Skeletal muscle tissue (tissue), 4 donors: ENCODE measurements around the gene RGPD6. TPM values are rescaled to one million over a fixed set of nuclear protein-coding genes. Genes with fewer than 3 reads are reported as not detected.
"Not testable (repeated sequence)": the region's sequence is repeated elsewhere in the genome, so short reads cannot be mapped to it uniquely, and the experiment has no call there.

Source experiments
- H3K27ac ChIP-seq: one replicate; pipeline ENCODE4 v1.7.0; 2013; ENCODE audit warnings: mild to moderate bottlenecking, low read depth, low read length, inconsistent platforms
- H3K27me3 ChIP-seq, 3 donors: one replicate each; pipeline ENCODE4 v1.7.0; 2013; ENCODE audit warnings: low read length in 3 of 3; ENCODE audit not compliant: control insufficient read depth in 3 of 3, insufficient read depth in 3 of 3
- H3K36me3 ChIP-seq, 3 donors: one replicate each; pipeline ENCODE4 v1.7.0; 2013; ENCODE audit warnings: low read length in 3 of 3; ENCODE audit not compliant: control insufficient read depth in 3 of 3, insufficient read depth in 3 of 3
- H3K4me1 ChIP-seq, 3 donors: one replicate each; pipeline ENCODE4 v1.7.0; 2013; ENCODE audit warnings: low read length in 3 of 3, mild to moderate bottlenecking in 3 of 3; ENCODE audit not compliant: control insufficient read depth in 3 of 3, insufficient read depth in 3 of 3
- H3K4me3 ChIP-seq, 3 donors: one replicate each; pipeline ENCODE4 v1.7.0; 2013; ENCODE audit warnings: low read length in 3 of 3
- H3K9ac ChIP-seq, 3 donors: one replicate each; pipeline ENCODE4 v1.7.0; 2013; ENCODE audit warnings: low read length in 3 of 3, mild to moderate bottlenecking in 3 of 3, moderate library complexity in 2 of 3, low read depth in 1 of 3
- H3K9me3 ChIP-seq, 3 donors: one replicate each; pipeline ENCODE4 v1.7.0; 2013; ENCODE audit warnings: low read length in 3 of 3; ENCODE audit not compliant: control insufficient read depth in 3 of 3
- total RNA-seq: library from RNA; depleted of rRNA; stranded (reverse); fragments of >200 nt; gene quantifications from one replicate; pipeline ENCODE4 v1.2.3, GENCODE V29; 2014
- donor health status: Osteomylitis.

The RGPD6 gene
- 66.3 TPM for total RNA-seq

GRCh38 chr2:110576763-110577416, at the start of gene RGPD6:
RGPD6 (minus strand) TSS chr2:110577222; CDS start chr2:110577024, 198 bp downstream.
- H3K4me1 ChIP-seq, H3K9me3 ChIP-seq, H3K9ac ChIP-seq, H3K27me3 ChIP-seq, H3K4me3 ChIP-seq, H3K27ac ChIP-seq, H3K36me3 ChIP-seq: not testable (repeated sequence)

- H3K27me3 ChIP-seq: not testable (repeated sequence)
These were observed 42.4 kb upstream of the RGPD6 start for GRCh38 chr2:110619326-110619939.

DNA sequence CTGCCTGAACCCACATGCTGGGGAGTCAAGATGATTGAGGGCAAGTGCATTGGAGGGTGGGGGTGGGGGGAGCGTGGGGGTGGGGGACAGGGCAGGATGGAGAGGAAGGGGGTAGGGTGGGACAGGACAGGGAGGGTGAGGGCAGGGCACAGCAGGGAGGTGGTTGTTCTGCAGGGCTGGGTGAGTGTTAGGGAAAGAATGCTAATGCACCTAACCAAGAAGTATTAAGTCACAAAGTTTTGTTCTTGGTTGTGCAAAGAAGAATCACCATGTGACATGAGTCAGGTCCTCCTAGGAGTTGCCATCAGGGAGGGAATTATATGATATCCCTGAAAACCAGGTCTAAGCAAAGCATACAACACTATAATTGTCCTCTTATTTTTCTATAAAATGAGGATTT, 36.9 kb upstream of the RGPD6 start:
- not testable (repeated sequence) for H3K27ac ChIP-seq, H3K4me1 ChIP-seq, H3K27me3 ChIP-seq, H3K4me3 ChIP-seq, H3K9me3 ChIP-seq, H3K9ac ChIP-seq, H3K36me3 ChIP-seq

More at GRCh38 chr2:110619326-110619939, 42.4 kb upstream of the RGPD6 start:
- H3K36me3 ChIP-seq, H3K4me1 ChIP-seq, H3K4me3 ChIP-seq, H3K9me3 ChIP-seq, H3K27ac ChIP-seq, H3K9ac ChIP-seq: not testable (repeated sequence)

DNA sequence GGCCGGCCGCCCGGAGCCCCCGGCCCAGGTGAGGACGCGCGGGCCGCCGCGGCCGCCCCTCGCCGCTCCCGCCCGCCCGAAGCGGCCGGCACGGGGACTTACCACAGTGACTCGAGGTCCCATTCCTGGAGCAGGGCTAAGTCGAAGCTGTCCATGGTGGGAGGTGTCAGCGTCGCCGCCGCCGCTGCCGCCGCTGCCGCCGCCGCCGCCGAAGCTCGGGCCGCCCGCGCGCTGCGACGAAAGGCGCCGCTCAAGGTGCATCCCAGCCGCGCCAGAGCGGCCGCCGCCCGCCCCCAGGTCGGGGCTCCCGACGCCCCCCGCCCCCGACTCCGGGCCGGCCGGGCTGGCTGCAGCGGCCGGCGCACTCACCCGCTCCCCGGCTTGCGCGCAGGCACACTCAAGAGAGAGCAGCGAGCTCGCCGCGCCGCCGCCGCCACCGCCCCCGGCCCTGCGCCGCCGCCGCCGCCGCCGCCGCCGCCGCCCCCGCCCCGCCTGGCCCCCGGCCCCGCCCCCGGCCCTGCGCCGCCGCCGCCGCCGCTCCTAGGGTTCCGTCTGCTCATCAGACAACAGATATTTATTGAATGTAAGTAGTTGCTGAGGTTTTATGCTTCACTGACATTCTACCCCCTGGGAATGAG, 33.7 kb upstream of the RGPD6 start:
- not testable (repeated sequence) for H3K9ac ChIP-seq, H3K27me3 ChIP-seq, H3K4me3 ChIP-seq, H3K9me3 ChIP-seq, H3K36me3 ChIP-seq, H3K4me1 ChIP-seq, H3K27ac ChIP-seq

- not testable (repeated sequence) for H3K36me3 ChIP-seq, H3K9me3 ChIP-seq, H3K4me3 ChIP-seq
These were observed 33.0 kb upstream of the RGPD6 start for GRCh38 chr2:110609843-110610612.

DNA sequence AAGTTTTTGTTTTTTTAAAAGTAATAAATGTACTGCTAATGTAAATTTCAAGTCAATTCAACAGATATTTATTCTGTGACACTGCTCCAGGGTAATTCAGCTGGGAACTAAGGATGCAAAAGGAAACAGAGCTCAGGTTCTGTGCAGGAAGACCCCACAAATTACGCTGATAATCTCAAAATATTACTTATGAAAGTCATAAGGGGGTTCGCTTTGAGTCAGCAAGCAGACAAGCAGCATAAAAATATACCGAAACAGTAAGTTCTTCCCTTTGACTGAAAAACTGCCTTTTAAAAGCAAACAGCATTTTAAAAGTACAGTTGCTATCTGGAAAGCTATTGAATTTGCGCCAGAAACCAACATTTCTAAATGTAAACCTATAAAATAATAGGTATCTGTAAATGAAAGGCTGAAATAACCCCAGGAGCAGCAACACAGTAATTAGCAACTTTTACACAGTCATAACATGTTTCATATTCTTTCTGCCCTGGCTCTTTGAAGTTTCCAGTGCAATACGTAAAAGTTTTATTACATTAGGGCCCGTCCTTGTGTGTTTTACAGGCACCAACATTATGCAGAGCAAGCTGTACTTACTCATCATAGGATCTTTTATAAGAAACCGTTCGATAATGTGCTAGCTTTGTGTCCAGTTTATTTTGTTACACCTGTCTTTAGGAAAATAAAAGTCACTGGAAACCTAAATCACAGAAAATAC, 31.9 kb upstream of the RGPD6 start:
- not testable (repeated sequence) for H3K9ac ChIP-seq, H3K27ac ChIP-seq, H3K27me3 ChIP-seq, H3K36me3 ChIP-seq, H3K4me1 ChIP-seq, H3K4me3 ChIP-seq, H3K9me3 ChIP-seq

More at GRCh38 chr2:110609843-110610612, 33.0 kb upstream of the RGPD6 start:
- H3K27ac ChIP-seq, H3K4me1 ChIP-seq, H3K27me3 ChIP-seq, H3K9ac ChIP-seq: not testable (repeated sequence)

- H3K27me3 ChIP-seq, H3K4me1 ChIP-seq, H3K36me3 ChIP-seq, H3K9ac ChIP-seq, H3K9me3 ChIP-seq, H3K4me3 ChIP-seq, H3K27ac ChIP-seq: not testable (repeated sequence)
These were observed 28.0 kb upstream of the RGPD6 start for GRCh38 chr2:110605057-110605456.

DNA sequence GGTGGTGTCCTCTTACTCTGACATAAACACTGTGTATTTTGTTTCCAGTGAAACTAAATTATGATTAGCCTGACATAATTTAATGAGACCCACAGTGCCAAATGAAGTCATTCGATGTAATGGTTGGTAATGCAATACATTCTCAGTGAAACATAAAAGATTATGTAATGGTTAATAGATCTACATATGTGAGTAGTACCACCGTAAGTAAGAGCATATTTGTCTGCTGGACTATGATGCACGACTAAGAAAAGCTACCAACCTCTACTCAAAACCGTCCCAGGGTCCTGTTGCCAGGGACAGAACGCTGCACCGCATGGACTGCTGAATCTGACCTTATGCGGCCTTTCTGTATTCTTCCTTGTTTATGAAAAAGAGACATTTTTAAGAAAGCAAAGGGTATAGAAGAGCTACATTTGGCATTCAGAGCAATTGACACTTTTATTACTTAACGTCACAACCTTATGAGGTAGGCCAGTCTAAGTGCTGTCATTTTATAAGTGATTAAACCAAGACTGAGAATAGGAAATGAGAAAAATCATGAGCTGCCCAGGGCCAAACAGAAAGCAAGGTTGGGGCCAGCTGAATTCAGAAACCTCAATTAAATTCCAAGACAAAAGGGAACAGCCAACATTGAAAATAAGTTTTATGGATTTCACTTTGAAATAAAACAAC, 27.0 kb upstream of the RGPD6 start:
- not testable (repeated sequence) for H3K27me3 ChIP-seq, H3K4me3 ChIP-seq, H3K9me3 ChIP-seq, H3K27ac ChIP-seq, H3K36me3 ChIP-seq, H3K9ac ChIP-seq, H3K4me1 ChIP-seq

DNA sequence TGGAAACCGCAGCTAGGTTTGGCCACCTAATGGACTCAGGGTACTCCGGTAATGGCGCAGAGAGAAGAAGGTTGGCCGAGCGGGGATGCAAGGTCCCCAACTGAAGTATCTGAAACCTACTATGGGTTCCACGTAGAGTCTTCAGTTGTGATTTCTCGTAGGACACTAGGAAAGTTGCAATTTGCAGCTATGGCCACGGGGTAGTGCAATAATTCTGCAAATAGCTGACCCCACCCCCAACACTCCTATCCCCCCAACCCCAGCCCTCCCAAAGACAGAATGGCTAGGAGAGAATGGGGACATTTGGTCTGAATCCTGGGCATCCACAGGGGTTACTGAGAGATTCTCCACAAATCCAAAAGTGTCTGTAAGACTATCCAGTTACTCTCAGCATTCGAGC, 25.1 kb upstream of the RGPD6 start:
- H3K4me1 ChIP-seq, H3K27me3 ChIP-seq, H3K9me3 ChIP-seq, H3K9ac ChIP-seq, H3K4me3 ChIP-seq, H3K36me3 ChIP-seq, H3K27ac ChIP-seq: not testable (repeated sequence)
